Measurements from ENCODE around the gene UBE2V1. TPM values are rescaled to one million over a fixed set of nuclear protein-coding genes. Genes with fewer than 3 reads are reported as not detected.
"Not testable (repeated sequence)": the region's sequence is repeated elsewhere in the genome, so short reads cannot be mapped to it uniquely, and the experiment has no call there.

UBE2V1 gene
- total RNA-seq, 1 donor: 105 TPM

GRCh38 chr20:50065325-50065615 lies 47.7 kb downstream of the UBE2V1 start:
- DNase-seq (ENCODE audit: low read depth): no peak
- no peak overlapping the region for H3K4me3 ChIP-seq (ENCODE audit: low read depth, low read length)
- no peak for TF ChIP-seq CTCF (IDR thresholded peaks at IDR 0.05; ENCODE audit: insufficient read depth, low read length)

GRCh38 chr20:50063763-50064162 lies 49.2 kb downstream of the UBE2V1 start:
- not testable (repeated sequence) for DNase-seq (ENCODE audit: low read depth); H3K4me3 ChIP-seq (ENCODE audit: low read depth, low read length)

- no peak overlapping the region for H3K4me3 ChIP-seq (ENCODE audit: low read depth, low read length)
- DNase-seq (ENCODE audit: low read depth): no peak
- no peak for TF ChIP-seq CTCF (IDR thresholded peaks at IDR 0.05; ENCODE audit: insufficient read depth, low read length)
Observed at GRCh38 chr20:50062006-50062838, 50.7 kb downstream of the UBE2V1 start.

GRCh38 chr20:50061151-50062005 lies 51.6 kb downstream of the UBE2V1 start:
- TF ChIP-seq CTCF (IDR thresholded peaks at IDR 0.05; ENCODE audit: insufficient read depth, low read length): no peak
- DNase-seq (ENCODE audit: low read depth): no peak
- no peak overlapping the region for H3K4me3 ChIP-seq (ENCODE audit: low read depth, low read length)

- DNase-seq (ENCODE audit: low read depth): no peak
- TF ChIP-seq CTCF (IDR thresholded peaks at IDR 0.05; ENCODE audit: insufficient read depth, low read length): no peak
- H3K4me3 ChIP-seq (ENCODE audit: low read depth, low read length): no peak overlapping the region
Observed at GRCh38 chr20:50058662-50059402, 54.1 kb downstream of the UBE2V1 start.

- DNase-seq (ENCODE audit: low read depth): no peak
- H3K4me3 ChIP-seq (ENCODE audit: low read depth, low read length): no peak overlapping the region
- no peak for TF ChIP-seq CTCF (IDR thresholded peaks at IDR 0.05; ENCODE audit: insufficient read depth, low read length)
Observed at GRCh38 chr20:50057714-50058053, 55.3 kb downstream of the UBE2V1 start.

Measured in fibroblast of the aortic adventitia (primary cell).